ENCODE measurements around the gene PIK3AP1.

The PIK3AP1 gene

GRCh38 chr10:96643920-96644319 lies 76.4 kb downstream of the PIK3AP1 start:
- DNase-seq (ENCODE audit: extremely low read depth, low read depth): no peak

GRCh38 chr10:96642973-96643372 lies 77.3 kb downstream of the PIK3AP1 start:
- peak; percentile 7; the same call in 1 of the 2 replicates for TF ChIP-seq CTCF (IDR thresholded peaks at IDR 0.05; ENCODE audit: low read depth, low read length)
- no peak for DNase-seq (ENCODE audit: extremely low read depth, low read depth)

More at GRCh38 chr10:96643920-96644319, 76.4 kb downstream of the PIK3AP1 start:
- no peak for TF ChIP-seq CTCF (IDR thresholded peaks at IDR 0.05; ENCODE audit: low read depth, low read length)

GRCh38 chr10:96642530-96642929 lies 77.8 kb downstream of the PIK3AP1 start:
- no peak for TF ChIP-seq CTCF (IDR thresholded peaks at IDR 0.05; ENCODE audit: low read depth, low read length)
- DNase-seq (ENCODE audit: extremely low read depth, low read depth): no peak

GRCh38 chr10:96641396-96642295 lies 78.7 kb downstream of the PIK3AP1 start:
- no peak for DNase-seq (ENCODE audit: extremely low read depth, low read depth)
- TF ChIP-seq CTCF (IDR thresholded peaks at IDR 0.05; ENCODE audit: low read depth, low read length): no peak

GRCh38 chr10:96639899-96640298 lies 80.4 kb downstream of the PIK3AP1 start:
- DNase-seq (ENCODE audit: extremely low read depth, low read depth): no peak
- TF ChIP-seq CTCF (IDR thresholded peaks at IDR 0.05; ENCODE audit: low read depth, low read length): no peak

- no peak for DNase-seq (ENCODE audit: extremely low read depth, low read depth)
- TF ChIP-seq CTCF (IDR thresholded peaks at IDR 0.05; ENCODE audit: low read depth, low read length): no peak
Observed at GRCh38 chr10:96638696-96639095, 81.6 kb downstream of the PIK3AP1 start.

- DNase-seq (ENCODE audit: extremely low read depth, low read depth): no peak
- TF ChIP-seq CTCF (IDR thresholded peaks at IDR 0.05; ENCODE audit: low read depth, low read length): no peak
Observed at GRCh38 chr10:96638120-96638519, 82.2 kb downstream of the PIK3AP1 start.

All from AG09319 (cell line).